ENCODE data around the gene MINDY1.

Gene MINDY1

GRCh38 chr1:150967936-150968335 is 38.8 kb downstream of the MINDY1 start:
- no peak for DNase-seq (ENCODE audit: low read depth)
- no peak overlapping the region for H3K4me3 ChIP-seq (ENCODE audit: control insufficient read depth, low read depth, low read length)
- TF ChIP-seq CTCF (conservative IDR thresholded peaks at IDR 0.05; ENCODE audit: control insufficient read depth, insufficient read depth, low read depth, low read length): no peak

GRCh38 chr1:150966011-150966410 is 40.7 kb downstream of the MINDY1 start:
- TF ChIP-seq CTCF (conservative IDR thresholded peaks at IDR 0.05; ENCODE audit: control insufficient read depth, insufficient read depth, low read depth, low read length): no peak
- H3K4me3 ChIP-seq (ENCODE audit: control insufficient read depth, low read depth, low read length): no peak overlapping the region
- no peak for DNase-seq (ENCODE audit: low read depth)

GRCh38 chr1:150965605-150966004 is 41.1 kb downstream of the MINDY1 start:
- H3K4me3 ChIP-seq (ENCODE audit: control insufficient read depth, low read depth, low read length): no peak overlapping the region
- no peak for DNase-seq (ENCODE audit: low read depth)
- TF ChIP-seq CTCF (conservative IDR thresholded peaks at IDR 0.05; ENCODE audit: control insufficient read depth, insufficient read depth, low read depth, low read length): no peak

- TF ChIP-seq CTCF (conservative IDR thresholded peaks at IDR 0.05; ENCODE audit: control insufficient read depth, insufficient read depth, low read depth, low read length): no peak
- no peak overlapping the region for H3K4me3 ChIP-seq (ENCODE audit: control insufficient read depth, low read depth, low read length)
- DNase-seq (ENCODE audit: low read depth): no peak
Observed at GRCh38 chr1:150964164-150964489, 42.6 kb downstream of the MINDY1 start.

- no peak for DNase-seq (ENCODE audit: low read depth)
- no peak for TF ChIP-seq CTCF (conservative IDR thresholded peaks at IDR 0.05; ENCODE audit: control insufficient read depth, insufficient read depth, low read depth, low read length)
Observed at GRCh38 chr1:150963321-150964163, 43.2 kb downstream of the MINDY1 start.

GRCh38 chr1:150961756-150962155 is 44.9 kb downstream of the MINDY1 start:
- H3K4me3 ChIP-seq (ENCODE audit: control insufficient read depth, low read depth, low read length): no peak overlapping the region
- DNase-seq (ENCODE audit: low read depth): no peak
- TF ChIP-seq CTCF (conservative IDR thresholded peaks at IDR 0.05; ENCODE audit: control insufficient read depth, insufficient read depth, low read depth, low read length): no peak

More at GRCh38 chr1:150963321-150964163, 43.2 kb downstream of the MINDY1 start:
- H3K4me3 ChIP-seq (ENCODE audit: control insufficient read depth, low read depth, low read length): no peak overlapping the region
